K562 (cell line): ENCODE data around the gene RND1.

Experiments used
- ARID2 ChIP-seq: fragments of 450-650 bp; IDR thresholded peaks from 2 replicates; pipeline ENCODE4 v1.6.1; 2017; ENCODE audit warnings: antibody characterized with exemption, mild to moderate bottlenecking
- KDM2B ChIP-seq: fragments of 250-450 bp; sonication (Bioruptor Pico); IDR thresholded peaks from 2 replicates; pipeline ENCODE4 v1.8.0; 2021; ENCODE audit warnings: mild to moderate bottlenecking, moderate library complexity
- MGA ChIP-seq: fragments of 450-650 bp; IDR thresholded peaks from 2 replicates; pipeline ENCODE4 v1.6.1; 2016; ENCODE audit warnings: mild to moderate bottlenecking, moderate library complexity
- POLR2A ChIP-seq: fragments of 450-650 bp; conservative IDR thresholded peaks from 2 replicates; pipeline ENCODE4 v1.6.1; 2016
- U2AF2 ChIP-seq: fragments of 200-400 bp; formaldehyde crosslinking; optimal IDR thresholded peaks from 2 replicates; pipeline ENCODE3; 2017; ENCODE audit warnings: low read depth, mild to moderate bottlenecking, low read length
- ZNF146 ChIP-seq: IDR thresholded peaks from one replicate; pipeline ENCODE4 v1.6.1; 2018; ENCODE audit warnings: missing compliant biosample characterization; ENCODE audit not compliant: unreplicated experiment

- TF ChIP-seq MGA, result no peak
- no peak for TF ChIP-seq KDM2B (CRISPR knock-in tag)
- TF ChIP-seq POLR2A, result no peak
- TF ChIP-seq ARID2, result no peak
- TF ChIP-seq ZNF146 (CRISPR knock-in tag), result no peak
- no peak for TF ChIP-seq U2AF2
Measured at GRCh38 chr12:48826209-48826855, 39.3 kb downstream of the RND1 start.
